K562 (cell line): ENCODE measurements around the gene ZNF804A.

Source experiments
- CHD4 ChIP-seq: fragments of 200-600 bp; sonication (generic); IDR thresholded peaks from 3 replicates; pipeline ENCODE4 v1.6.1; 2012; ENCODE audit warnings: low read depth, mild to moderate bottlenecking, mixed read lengths, low read length, inconsistent platforms; ENCODE audit not compliant: insufficient read depth, insufficient replicate concordance, poor library complexity, severe bottlenecking
- CTCF ChIP-seq, 3 experiments: IDR thresholded peaks in 2 of 3; conservative IDR thresholded peaks in 1 of 3; 2 replicates each; pipeline ENCODE4 v1.5.1; 2011 to 2012; ENCODE audit warnings: low read length in 3 of 3, mild to moderate bottlenecking in 3 of 3, control low read depth in 2 of 3, improper control_type of control experiment in 1 of 3, inconsistent platforms in 1 of 3, low read depth in 1 of 3, mixed read lengths in 1 of 3, moderate library complexity in 1 of 3; ENCODE audit not compliant: insufficient read depth in 2 of 3
- EZH2 ChIP-seq: IDR thresholded peaks from 2 replicates; pipeline ENCODE4 v1.6.1; 2012; ENCODE audit warnings: low read depth, mild to moderate bottlenecking, inconsistent platforms, low read length, borderline replicate concordance
- FOXP1 ChIP-seq: sonication (generic); formaldehyde crosslinking; IDR thresholded peaks from 2 replicates; pipeline ENCODE4 v1.8.0; 2022; ENCODE audit warnings: mild to moderate bottlenecking, missing genetic modification reagents
- HMG20A ChIP-seq: fragments of 450-650 bp; formaldehyde crosslinking; conservative IDR thresholded peaks from 2 replicates; pipeline ENCODE4 v1.4.0; 2020; ENCODE audit warnings: mild to moderate bottlenecking, mixed read lengths
- HNRNPH1 ChIP-seq: fragments of 200-400 bp; formaldehyde crosslinking; optimal IDR thresholded peaks from 2 replicates; pipeline ENCODE3; 2017; ENCODE audit warnings: low read depth, mild to moderate bottlenecking, low read length, moderate library complexity
- POLR2AphosphoS5 ChIP-seq: IDR thresholded peaks from 2 replicates; pipeline ENCODE4 v1.6.1; 2011; ENCODE audit warnings: mild to moderate bottlenecking, low read depth, low read length, moderate library complexity; ENCODE audit not compliant: control insufficient read depth, insufficient read depth
- RBBP5 ChIP-seq: fragments of 200-600 bp; sonication (generic); IDR thresholded peaks from 2 replicates; pipeline ENCODE4 v1.6.1; 2012; ENCODE audit warnings: borderline replicate concordance, mild to moderate bottlenecking, low read length, control low read depth, inconsistent platforms; ENCODE audit not compliant: insufficient read depth, poor library complexity, severe bottlenecking
- SMARCA5 ChIP-seq: fragments of 450-650 bp; IDR thresholded peaks from 2 replicates; pipeline ENCODE4 v1.6.1; 2016
- SRSF3 ChIP-seq: fragments of 200-400 bp; formaldehyde crosslinking; IDR thresholded peaks from 2 replicates; pipeline ENCODE4 v1.6.1; 2016; ENCODE audit warnings: mild to moderate bottlenecking, low read length, moderate library complexity; ENCODE audit not compliant: insufficient read depth
- ZC3H4 ChIP-seq: sonication (generic); formaldehyde crosslinking; IDR thresholded peaks from 2 replicates; pipeline ENCODE4 v1.9.0; 2021; ENCODE audit warnings: missing genetic modification reagents, borderline replicate concordance
- TF ChIP-seq, protein P1 (sequence below), 3 experiments: fragments of 200-800 bp in 1 of 3; fragments of 250-450 bp in 1 of 3; fragments of 450-650 bp in 1 of 3; sonication (Bioruptor Pico) in 1 of 3; sonication (Bioruptor generic) in 1 of 3; formaldehyde crosslinking in 1 of 3; IDR thresholded peaks; 2 replicates each; pipeline versions ENCODE4 v1.6.1 to v1.8.0; 2016 to 2022; ENCODE audit warnings: mild to moderate bottlenecking in 2 of 3, missing genetic modification characterization in 2 of 3, missing compliant biosample characterization in 1 of 3, moderate library complexity in 1 of 3
- TF ChIP-seq, protein P2 (sequence below): sonication (generic); formaldehyde crosslinking; IDR thresholded peaks from 2 replicates; pipeline ENCODE4 v1.8.0; 2023; ENCODE audit warnings: missing genetic modification reagents, mild to moderate bottlenecking, borderline replicate concordance
- TF ChIP-seq, protein P3 (sequence below): sonication (generic); formaldehyde crosslinking; IDR thresholded peaks from 2 replicates; pipeline ENCODE4 v1.9.0; 2022; ENCODE audit warnings: mild to moderate bottlenecking, missing genetic modification reagents

GRCh38 chr2:184589261-184589660 is 9.1 kb upstream of the ZNF804A start:
- TF ChIP-seq SRSF3 (no peak), HNRNPH1 (no peak), SMARCA5 (no peak), POLR2AphosphoS5 (no peak), HMG20A (CRISPR knock-in tag) (no peak), EZH2 (no peak), CHD4 (no peak), ZC3H4 (CRISPR knock-in tag) (no peak), RBBP5 (no peak), CTCF (IDR thresholded peaks at IDR 0.05 in 2 of 3, conservative IDR thresholded peaks at IDR 0.05 in 1 of 3; ENCODE audit: insufficient read depth in 2 of 3, low read depth in 1 of 3, low read length in 3 of 3) (no peak), FOXP1 (CRISPR knock-in tag) (no peak)
- TF ChIP-seq, protein P1, sequence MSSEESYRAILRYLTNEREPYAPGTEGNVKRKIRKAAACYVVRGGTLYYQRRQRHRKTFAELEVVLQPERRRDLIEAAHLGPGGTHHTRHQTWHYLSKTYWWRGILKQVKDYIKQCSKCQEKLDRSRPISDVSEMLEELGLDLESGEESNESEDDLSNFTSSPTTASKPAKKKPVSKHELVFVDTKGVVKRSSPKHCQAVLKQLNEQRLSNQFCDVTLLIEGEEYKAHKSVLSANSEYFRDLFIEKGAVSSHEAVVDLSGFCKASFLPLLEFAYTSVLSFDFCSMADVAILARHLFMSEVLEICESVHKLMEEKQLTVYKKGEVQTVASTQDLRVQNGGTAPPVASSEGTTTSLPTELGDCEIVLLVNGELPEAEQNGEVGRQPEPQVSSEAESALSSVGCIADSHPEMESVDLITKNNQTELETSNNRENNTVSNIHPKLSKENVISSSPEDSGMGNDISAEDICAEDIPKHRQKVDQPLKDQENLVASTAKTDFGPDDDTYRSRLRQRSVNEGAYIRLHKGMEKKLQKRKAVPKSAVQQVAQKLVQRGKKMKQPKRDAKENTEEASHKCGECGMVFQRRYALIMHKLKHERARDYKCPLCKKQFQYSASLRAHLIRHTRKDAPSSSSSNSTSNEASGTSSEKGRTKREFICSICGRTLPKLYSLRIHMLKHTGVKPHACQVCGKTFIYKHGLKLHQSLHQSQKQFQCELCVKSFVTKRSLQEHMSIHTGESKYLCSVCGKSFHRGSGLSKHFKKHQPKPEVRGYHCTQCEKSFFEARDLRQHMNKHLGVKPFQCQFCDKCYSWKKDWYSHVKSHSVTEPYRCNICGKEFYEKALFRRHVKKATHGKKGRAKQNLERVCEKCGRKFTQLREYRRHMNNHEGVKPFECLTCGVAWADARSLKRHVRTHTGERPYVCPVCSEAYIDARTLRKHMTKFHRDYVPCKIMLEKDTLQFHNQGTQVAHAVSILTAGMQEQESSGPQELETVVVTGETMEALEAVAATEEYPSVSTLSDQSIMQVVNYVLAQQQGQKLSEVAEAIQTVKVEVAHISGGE (CRISPR knock-in tag; IDR thresholded peaks at IDR 0.05): no peak
- TF ChIP-seq, protein P2, sequence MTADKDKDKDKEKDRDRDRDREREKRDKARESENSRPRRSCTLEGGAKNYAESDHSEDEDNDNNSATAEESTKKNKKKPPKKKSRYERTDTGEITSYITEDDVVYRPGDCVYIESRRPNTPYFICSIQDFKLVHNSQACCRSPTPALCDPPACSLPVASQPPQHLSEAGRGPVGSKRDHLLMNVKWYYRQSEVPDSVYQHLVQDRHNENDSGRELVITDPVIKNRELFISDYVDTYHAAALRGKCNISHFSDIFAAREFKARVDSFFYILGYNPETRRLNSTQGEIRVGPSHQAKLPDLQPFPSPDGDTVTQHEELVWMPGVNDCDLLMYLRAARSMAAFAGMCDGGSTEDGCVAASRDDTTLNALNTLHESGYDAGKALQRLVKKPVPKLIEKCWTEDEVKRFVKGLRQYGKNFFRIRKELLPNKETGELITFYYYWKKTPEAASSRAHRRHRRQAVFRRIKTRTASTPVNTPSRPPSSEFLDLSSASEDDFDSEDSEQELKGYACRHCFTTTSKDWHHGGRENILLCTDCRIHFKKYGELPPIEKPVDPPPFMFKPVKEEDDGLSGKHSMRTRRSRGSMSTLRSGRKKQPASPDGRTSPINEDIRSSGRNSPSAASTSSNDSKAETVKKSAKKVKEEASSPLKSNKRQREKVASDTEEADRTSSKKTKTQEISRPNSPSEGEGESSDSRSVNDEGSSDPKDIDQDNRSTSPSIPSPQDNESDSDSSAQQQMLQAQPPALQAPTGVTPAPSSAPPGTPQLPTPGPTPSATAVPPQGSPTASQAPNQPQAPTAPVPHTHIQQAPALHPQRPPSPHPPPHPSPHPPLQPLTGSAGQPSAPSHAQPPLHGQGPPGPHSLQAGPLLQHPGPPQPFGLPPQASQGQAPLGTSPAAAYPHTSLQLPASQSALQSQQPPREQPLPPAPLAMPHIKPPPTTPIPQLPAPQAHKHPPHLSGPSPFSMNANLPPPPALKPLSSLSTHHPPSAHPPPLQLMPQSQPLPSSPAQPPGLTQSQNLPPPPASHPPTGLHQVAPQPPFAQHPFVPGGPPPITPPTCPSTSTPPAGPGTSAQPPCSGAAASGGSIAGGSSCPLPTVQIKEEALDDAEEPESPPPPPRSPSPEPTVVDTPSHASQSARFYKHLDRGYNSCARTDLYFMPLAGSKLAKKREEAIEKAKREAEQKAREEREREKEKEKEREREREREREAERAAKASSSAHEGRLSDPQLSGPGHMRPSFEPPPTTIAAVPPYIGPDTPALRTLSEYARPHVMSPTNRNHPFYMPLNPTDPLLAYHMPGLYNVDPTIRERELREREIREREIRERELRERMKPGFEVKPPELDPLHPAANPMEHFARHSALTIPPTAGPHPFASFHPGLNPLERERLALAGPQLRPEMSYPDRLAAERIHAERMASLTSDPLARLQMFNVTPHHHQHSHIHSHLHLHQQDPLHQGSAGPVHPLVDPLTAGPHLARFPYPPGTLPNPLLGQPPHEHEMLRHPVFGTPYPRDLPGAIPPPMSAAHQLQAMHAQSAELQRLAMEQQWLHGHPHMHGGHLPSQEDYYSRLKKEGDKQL (CRISPR knock-in tag): no peak
- TF ChIP-seq, protein P3, sequence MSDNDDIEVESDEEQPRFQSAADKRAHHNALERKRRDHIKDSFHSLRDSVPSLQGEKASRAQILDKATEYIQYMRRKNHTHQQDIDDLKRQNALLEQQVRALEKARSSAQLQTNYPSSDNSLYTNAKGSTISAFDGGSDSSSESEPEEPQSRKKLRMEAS: no peak
